NCI-H524 (cell line): ENCODE results near the gene PMM1.
A peak's percentile ranks its signal among the peaks of the same experiment; 100 is the strongest.

Source experiments
- DNase-seq, 2 experiments: peaks; one replicate each; lab custom pipeline; 2025; lab: John Stamatoyannopoulos, UW

Gene PMM1

GRCh38 chr22:41537203-41537602 lies 52.4 kb downstream of the PMM1 start:
- no peak for DNase-seq

DNA sequence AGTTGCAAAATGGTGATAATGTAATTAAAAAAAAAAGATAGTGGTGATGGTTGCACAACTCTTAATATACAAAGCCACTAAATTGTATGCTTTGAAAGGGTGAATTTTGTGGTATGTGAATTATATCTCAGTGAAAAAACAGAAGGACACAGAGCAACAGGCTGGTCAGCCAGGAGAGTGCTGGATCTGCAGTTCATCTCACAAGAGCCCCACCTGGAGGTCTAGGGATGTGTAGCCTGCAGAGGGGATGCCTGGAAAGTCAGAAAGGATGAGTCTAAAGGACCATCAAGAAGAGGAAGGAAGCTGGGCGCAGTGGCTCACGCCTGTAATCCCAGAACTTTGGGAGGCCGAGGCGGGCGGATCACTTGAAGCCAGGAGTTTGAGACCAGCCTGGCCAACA lies 54.4 kb downstream of the PMM1 start:
- DNase-seq: peak in 1 of 2 experiments; percentile 43

- no peak for DNase-seq
Observed at GRCh38 chr22:41534219-41534618, 55.4 kb downstream of the PMM1 start.

GRCh38 chr22:41532908-41533825 lies 56.5 kb downstream of the PMM1 start:
- DNase-seq: peak in 1 of 2 experiments; percentile 67

GRCh38 chr22:41531715-41532477 lies 57.7 kb downstream of the PMM1 start:
- DNase-seq: no peak

GRCh38 chr22:41530890-41531714 lies 58.5 kb downstream of the PMM1 start:
- DNase-seq: no peak

- no peak for DNase-seq
Observed at GRCh38 chr22:41528938-41529561, 60.6 kb downstream of the PMM1 start.

DNA sequence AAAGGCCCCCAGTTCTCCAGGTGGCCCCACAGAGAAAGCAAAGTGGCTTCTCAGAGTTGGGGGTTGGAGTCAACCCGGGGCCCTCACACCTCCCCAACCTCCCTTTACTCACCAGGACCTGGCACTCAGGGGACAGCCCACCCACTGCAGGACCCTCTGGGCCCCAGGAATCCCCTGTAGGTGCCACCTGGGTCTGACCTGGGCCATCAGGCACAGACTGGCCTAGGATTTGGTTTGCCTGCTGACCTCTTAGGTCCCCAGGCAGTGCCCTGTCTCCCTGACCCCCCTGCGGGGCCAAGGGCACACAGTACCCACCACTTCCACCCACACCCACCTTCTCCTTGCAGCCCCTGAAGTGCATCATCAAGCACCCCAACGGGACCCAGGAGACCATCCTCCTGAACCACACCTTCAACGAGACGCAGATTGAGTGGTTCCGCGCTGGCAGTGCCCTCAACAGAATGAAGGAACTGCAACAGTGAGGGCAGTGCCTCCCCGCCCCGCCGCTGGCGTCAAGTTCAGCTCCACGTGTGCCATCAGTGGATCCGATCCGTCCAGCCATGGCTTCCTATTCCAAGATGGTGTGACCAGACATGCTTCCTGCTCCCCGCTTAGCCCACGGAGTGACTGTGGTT lies 61.4 kb downstream of the PMM1 start:
- DNase-seq: no peak
